KMS-11 (cell line): ENCODE data around the gene USP40.

Experiments used
- H2AFZ ChIP-seq: fragments of 200-600 bp; sonication (generic); 2 replicates; pipeline ENCODE4 v1.6.1; 2016; ENCODE audit warnings: antibody characterized with exemption, mixed run types, low read depth
- H3K27ac ChIP-seq: fragments of 200-600 bp; sonication (generic); 2 replicates; pipeline ENCODE4 v1.6.1; 2016; ENCODE audit warnings: mild to moderate bottlenecking, mixed run types
- H3K27me3 ChIP-seq: fragments of 200-600 bp; sonication (generic); 2 replicates; pipeline ENCODE4 v1.6.1; 2017; ENCODE audit warnings: mild to moderate bottlenecking, low read depth, mixed run types, moderate library complexity; ENCODE audit not compliant: insufficient read depth
- H3K36me3 ChIP-seq: fragments of 200-600 bp; sonication (generic); 2 replicates; pipeline ENCODE4 v1.6.1; 2017; ENCODE audit warnings: mild to moderate bottlenecking, mixed run types; ENCODE audit not compliant: insufficient read depth
- H3K4me1 ChIP-seq: fragments of 200-600 bp; sonication (generic); 2 replicates; pipeline ENCODE4 v1.6.1; 2016; ENCODE audit warnings: mild to moderate bottlenecking, low read depth, mixed run types; ENCODE audit not compliant: poor library complexity, severe bottlenecking
- H3K4me2 ChIP-seq: fragments of 200-600 bp; sonication (generic); 2 replicates; pipeline ENCODE4 v1.7.0; 2016; ENCODE audit warnings: mild to moderate bottlenecking, mixed run types
- H3K4me3 ChIP-seq: fragments of 200-600 bp; sonication (generic); IDR thresholded peaks from 2 replicates; pipeline ENCODE4 v1.6.1; 2017; ENCODE audit warnings: low read depth, low read length, mixed read lengths; ENCODE audit not compliant: insufficient read depth
- H3K79me2 ChIP-seq: fragments of 200-600 bp; sonication (generic); 2 replicates; pipeline ENCODE4 v1.6.1; 2016; ENCODE audit warnings: low read depth, mixed run types; ENCODE audit not compliant: insufficient read depth
- H3K9ac ChIP-seq: fragments of 200-600 bp; sonication (generic); 2 replicates; pipeline ENCODE4 v1.6.1; 2016; ENCODE audit warnings: mild to moderate bottlenecking, mixed run types
- H4K20me1 ChIP-seq: fragments of 200-600 bp; sonication (generic); 2 replicates; pipeline ENCODE4 v1.6.1; 2016; ENCODE audit warnings: mild to moderate bottlenecking, mixed run types; ENCODE audit not compliant: insufficient read depth
- TF ChIP-seq, protein P1 (sequence below): fragments of 200-600 bp; sonication (generic); conservative IDR thresholded peaks from 2 replicates; pipeline ENCODE4 v1.6.1; 2017; ENCODE audit warnings: low read depth, mild to moderate bottlenecking, antibody characterized with exemption, low read length, moderate library complexity, mixed read lengths

Gene USP40

GRCh38 chr2:233470011-233470687 lies 96.4 kb downstream of the USP40 start:
- TF ChIP-seq, protein P1, sequence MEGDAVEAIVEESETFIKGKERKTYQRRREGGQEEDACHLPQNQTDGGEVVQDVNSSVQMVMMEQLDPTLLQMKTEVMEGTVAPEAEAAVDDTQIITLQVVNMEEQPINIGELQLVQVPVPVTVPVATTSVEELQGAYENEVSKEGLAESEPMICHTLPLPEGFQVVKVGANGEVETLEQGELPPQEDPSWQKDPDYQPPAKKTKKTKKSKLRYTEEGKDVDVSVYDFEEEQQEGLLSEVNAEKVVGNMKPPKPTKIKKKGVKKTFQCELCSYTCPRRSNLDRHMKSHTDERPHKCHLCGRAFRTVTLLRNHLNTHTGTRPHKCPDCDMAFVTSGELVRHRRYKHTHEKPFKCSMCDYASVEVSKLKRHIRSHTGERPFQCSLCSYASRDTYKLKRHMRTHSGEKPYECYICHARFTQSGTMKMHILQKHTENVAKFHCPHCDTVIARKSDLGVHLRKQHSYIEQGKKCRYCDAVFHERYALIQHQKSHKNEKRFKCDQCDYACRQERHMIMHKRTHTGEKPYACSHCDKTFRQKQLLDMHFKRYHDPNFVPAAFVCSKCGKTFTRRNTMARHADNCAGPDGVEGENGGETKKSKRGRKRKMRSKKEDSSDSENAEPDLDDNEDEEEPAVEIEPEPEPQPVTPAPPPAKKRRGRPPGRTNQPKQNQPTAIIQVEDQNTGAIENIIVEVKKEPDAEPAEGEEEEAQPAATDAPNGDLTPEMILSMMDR = no peak
- Histone ChIP-seq H3K9ac (no peak overlapping the region), H2AFZ (no peak overlapping the region), H3K4me2 (no peak overlapping the region), H3K27ac (no peak overlapping the region), H3K27me3 (no peaks in the 10 kb centered on the region), H3K79me2 (no peaks in the 10 kb centered on the region), H4K20me1 (no peaks in the 10 kb centered on the region), H3K4me1 (no peaks in the 10 kb centered on the region), H3K36me3 (no peaks in the 10 kb centered on the region), H3K4me3 (no peak overlapping the region)

GRCh38 chr2:233469261-233470010 lies 97.1 kb downstream of the USP40 start:
- H3K9ac ChIP-seq = no peak overlapping the region
- H3K27ac ChIP-seq = no peak overlapping the region
- TF ChIP-seq, protein P1 = no peak

GRCh38 chr2:233468741-233469110 lies 97.9 kb downstream of the USP40 start:
- H3K36me3 ChIP-seq = no peaks in the 10 kb centered on the region
- H3K4me2 ChIP-seq = no peak overlapping the region
- no peak overlapping the region for H3K9ac ChIP-seq
- no peaks in the 10 kb centered on the region for H3K79me2 ChIP-seq
- TF ChIP-seq, protein P1 = no peak
- H3K27me3 ChIP-seq = no peaks in the 10 kb centered on the region
- no peak overlapping the region for H3K4me3 ChIP-seq
- no peak overlapping the region for H3K27ac ChIP-seq
- no peaks in the 10 kb centered on the region for H3K4me1 ChIP-seq
- no peaks in the 10 kb centered on the region for H4K20me1 ChIP-seq
- H2AFZ ChIP-seq = no peak overlapping the region

More at GRCh38 chr2:233469261-233470010, 97.1 kb downstream of the USP40 start:
- Histone ChIP-seq H3K4me3 (no peak overlapping the region), H3K27me3 (no peaks in the 10 kb centered on the region), H4K20me1 (no peaks in the 10 kb centered on the region), H2AFZ (no peak overlapping the region), H3K36me3 (no peaks in the 10 kb centered on the region), H3K4me2 (no peak overlapping the region), H3K4me1 (no peaks in the 10 kb centered on the region), H3K79me2 (no peaks in the 10 kb centered on the region)

DNA sequence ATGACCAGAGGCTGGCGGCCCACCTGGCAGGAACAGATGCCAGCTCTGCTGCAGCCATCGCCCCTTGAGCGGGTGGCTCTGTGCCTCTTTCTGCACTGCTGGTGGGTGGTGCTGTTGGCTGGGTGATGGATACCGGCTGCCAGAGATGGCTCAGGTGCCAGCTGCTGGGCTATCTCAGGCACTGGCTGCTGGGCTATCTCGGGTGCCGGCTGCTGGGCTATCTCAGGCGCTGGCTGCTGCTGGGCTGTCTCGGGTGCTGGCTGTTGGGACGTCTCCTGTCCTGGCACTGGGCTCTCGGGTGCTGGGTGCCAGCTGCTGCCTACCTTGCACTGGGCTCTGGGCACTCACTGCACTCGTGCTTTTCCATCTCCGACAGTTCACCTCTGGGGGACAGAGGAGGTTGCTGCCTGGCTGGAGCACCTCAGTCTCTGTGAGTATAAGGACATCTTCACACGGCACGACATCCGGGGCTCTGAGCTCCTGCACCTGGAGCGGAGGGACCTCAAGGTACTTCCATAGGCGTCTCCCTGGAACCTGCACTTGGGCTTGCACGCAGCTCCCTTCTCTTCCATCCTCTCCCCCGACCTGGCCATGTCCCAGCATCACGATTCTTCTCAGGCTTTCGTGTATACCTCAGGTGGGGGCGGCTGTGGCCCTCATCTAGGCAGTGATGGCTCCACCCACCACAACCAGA lies 98.4 kb downstream of the USP40 start:
- Histone ChIP-seq H4K20me1 (no peaks in the 10 kb centered on the region), H3K36me3 (no peaks in the 10 kb centered on the region), H2AFZ (no peak overlapping the region), H3K27me3 (no peaks in the 10 kb centered on the region), H3K4me1 (no peaks in the 10 kb centered on the region), H3K79me2 (no peaks in the 10 kb centered on the region), H3K4me3 (no peak overlapping the region), H3K4me2 (no peak overlapping the region), H3K27ac (no peak overlapping the region), H3K9ac (no peak overlapping the region)
- TF ChIP-seq, protein P1 = no peak
